ENCODE results near the gene TMEM132D. TPM values are rescaled to one million over a fixed set of nuclear protein-coding genes. Genes with fewer than 3 reads are reported as not detected.

The TMEM132D gene
- polyA plus RNA-seq, 4 donors: 0.10 to 0.21 TPM; not detected in 2

GRCh38 chr12:129298921-129299320, 604.9 kb downstream of the TMEM132D start:
- FAIRE-seq (no peak), DNase-seq (no peak)
- Histone ChIP-seq H3K27me3 (ENCODE audit: control insufficient read depth in 3 of 3, insufficient read depth in 3 of 3, low read length in 3 of 3) (no peaks in the 10 kb centered on the region), H3K4me3 (ENCODE audit: low read depth in 1 of 3, low read length in 3 of 3) (no peak overlapping the region), H3K4me1 (ENCODE audit: control insufficient read depth in 3 of 3, insufficient read depth in 2 of 3, low read depth in 1 of 3, low read length in 2 of 3) (no peaks in the 10 kb centered on the region), H3K27ac (ENCODE audit: low read depth in 1 of 3, low read length in 2 of 3) (no peak overlapping the region), H3K9me3 (ENCODE audit: control insufficient read depth in 2 of 2, insufficient read depth in 1 of 2, low read depth in 1 of 2, low read length in 1 of 2) (peaks cover 0 to 3% of the 10 kb centered on the region in 2 donors), H3K36me3 (ENCODE audit: control insufficient read depth in 3 of 3, insufficient read depth in 2 of 3, low read depth in 1 of 3, low read length in 3 of 3) (no peaks in the 10 kb centered on the region)
- WGBS, 3 donors: 82 to 87% (median 84%) methylated on average over 5 of the region's 5 CpGs

- DNase-seq (no peak), FAIRE-seq (no peak)
- peaks cover 0 to 3% of the 10 kb centered on the region in 2 donors for H3K9me3 ChIP-seq (ENCODE audit: control insufficient read depth in 2 of 2, insufficient read depth in 1 of 2, low read depth in 1 of 2, low read length in 1 of 2)
- no peaks in the 10 kb centered on the region for H3K27me3 ChIP-seq (ENCODE audit: control insufficient read depth in 3 of 3, insufficient read depth in 3 of 3, low read length in 3 of 3)
- no peaks in the 10 kb centered on the region for H3K4me1 ChIP-seq (ENCODE audit: control insufficient read depth in 3 of 3, insufficient read depth in 2 of 3, low read depth in 1 of 3, low read length in 2 of 3)
- no peak overlapping the region for H3K4me3 ChIP-seq (ENCODE audit: low read depth in 1 of 3, low read length in 3 of 3)
- H3K27ac ChIP-seq (ENCODE audit: low read depth in 1 of 3, low read length in 2 of 3): no peak overlapping the region
- no peaks in the 10 kb centered on the region for H3K36me3 ChIP-seq (ENCODE audit: control insufficient read depth in 3 of 3, insufficient read depth in 2 of 3, low read depth in 1 of 3, low read length in 3 of 3)
Observed at GRCh38 chr12:129296671-129297070, 607.2 kb downstream of the TMEM132D start.

- H3K4me3 ChIP-seq (ENCODE audit: low read depth in 1 of 3, low read length in 3 of 3): no peak overlapping the region
- no peak for DNase-seq
- no peak for FAIRE-seq
- no peak overlapping the region for H3K27ac ChIP-seq (ENCODE audit: low read depth in 1 of 3, low read length in 2 of 3)
- WGBS, 3 donors: 93 to 98% (median 95%) methylated on average over 7 of the region's 7 CpGs
- H3K4me1 ChIP-seq (ENCODE audit: control insufficient read depth in 3 of 3, insufficient read depth in 2 of 3, low read depth in 1 of 3, low read length in 2 of 3): no peaks in the 10 kb centered on the region
- no peaks in the 10 kb centered on the region for H3K27me3 ChIP-seq (ENCODE audit: control insufficient read depth in 3 of 3, insufficient read depth in 3 of 3, low read length in 3 of 3)
- peaks cover 0 to 3% of the 10 kb centered on the region in 2 donors for H3K9me3 ChIP-seq (ENCODE audit: control insufficient read depth in 2 of 2, insufficient read depth in 1 of 2, low read depth in 1 of 2, low read length in 1 of 2)
- no peaks in the 10 kb centered on the region for H3K36me3 ChIP-seq (ENCODE audit: control insufficient read depth in 3 of 3, insufficient read depth in 2 of 3, low read depth in 1 of 3, low read length in 3 of 3)
Observed at GRCh38 chr12:129294868-129295267, 609.0 kb downstream of the TMEM132D start.

GRCh38 chr12:129279771-129280170, 624.1 kb downstream of the TMEM132D start:
- no peaks in the 10 kb centered on the region for H3K27me3 ChIP-seq (ENCODE audit: control insufficient read depth in 3 of 3, insufficient read depth in 3 of 3, low read length in 3 of 3)
- no peak overlapping the region for H3K4me3 ChIP-seq (ENCODE audit: low read depth in 1 of 3, low read length in 3 of 3)
- no peak for DNase-seq
- no peak overlapping the region for H3K27ac ChIP-seq (ENCODE audit: low read depth in 1 of 3, low read length in 2 of 3)
- H3K4me1 ChIP-seq (ENCODE audit: control insufficient read depth in 3 of 3, insufficient read depth in 2 of 3, low read depth in 1 of 3, low read length in 2 of 3): no peaks in the 10 kb centered on the region
- H3K36me3 ChIP-seq (ENCODE audit: control insufficient read depth in 3 of 3, insufficient read depth in 2 of 3, low read depth in 1 of 3, low read length in 3 of 3): no peaks in the 10 kb centered on the region
- FAIRE-seq: no peak
- no peaks in the 10 kb centered on the region for H3K9me3 ChIP-seq (ENCODE audit: control insufficient read depth in 2 of 2, insufficient read depth in 1 of 2, low read depth in 1 of 2, low read length in 1 of 2)
- WGBS, 3 donors: 82 to 88% (median 88%) methylated on average over 5 of the region's 5 CpGs

DNA sequence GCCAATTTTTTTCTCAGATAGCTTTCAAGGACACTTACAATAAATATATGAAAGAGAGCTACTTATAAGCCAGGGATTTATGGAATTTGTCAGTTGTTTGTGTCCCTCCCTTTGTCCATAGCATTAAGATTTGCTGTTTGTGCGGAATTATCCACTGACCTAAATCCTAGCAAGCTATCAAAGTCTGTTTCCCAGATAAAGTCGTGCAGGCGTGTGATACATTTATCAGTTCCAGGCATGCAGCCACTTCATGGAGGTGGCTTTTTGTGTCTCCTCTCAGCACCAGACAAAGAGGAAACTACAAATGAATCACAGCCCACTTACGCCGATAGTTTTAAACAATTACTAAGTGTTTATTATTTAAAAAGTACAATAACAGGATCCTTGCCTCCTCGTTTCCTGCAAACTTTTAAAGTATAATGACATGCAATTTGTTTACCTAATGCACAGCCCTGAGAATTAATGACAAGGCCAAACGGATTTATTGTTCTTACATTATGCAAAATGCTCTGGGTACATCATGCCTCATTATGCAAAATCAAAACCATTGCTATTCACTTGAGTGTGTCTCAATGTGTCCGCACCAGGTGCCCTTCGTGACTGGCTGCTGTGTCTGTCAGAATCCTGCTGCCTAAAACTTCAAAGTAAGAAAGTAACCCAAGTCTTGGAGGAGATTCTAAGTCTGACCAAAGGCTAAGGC, 627.3 kb downstream of the TMEM132D start:
- Histone ChIP-seq H3K4me1 (ENCODE audit: control insufficient read depth in 3 of 3, insufficient read depth in 2 of 3, low read depth in 1 of 3, low read length in 2 of 3) (no peaks in the 10 kb centered on the region), H3K4me3 (ENCODE audit: low read depth in 1 of 3, low read length in 3 of 3) (no peak overlapping the region), H3K36me3 (ENCODE audit: control insufficient read depth in 3 of 3, insufficient read depth in 2 of 3, low read depth in 1 of 3, low read length in 3 of 3) (no peaks in the 10 kb centered on the region), H3K9me3 (ENCODE audit: control insufficient read depth in 2 of 2, insufficient read depth in 1 of 2, low read depth in 1 of 2, low read length in 1 of 2) (no peaks in the 10 kb centered on the region), H3K27me3 (ENCODE audit: control insufficient read depth in 3 of 3, insufficient read depth in 3 of 3, low read length in 3 of 3) (no peaks in the 10 kb centered on the region), H3K27ac (ENCODE audit: low read depth in 1 of 3, low read length in 2 of 3) (no peak overlapping the region)
- 10 to 21% (median 17%) methylated on average over 9 of the region's 9 CpGs for WGBS, 3 donors
- DNase-seq: peak in 1 of 2 donors; percentile 37
- no peak for FAIRE-seq

DNA sequence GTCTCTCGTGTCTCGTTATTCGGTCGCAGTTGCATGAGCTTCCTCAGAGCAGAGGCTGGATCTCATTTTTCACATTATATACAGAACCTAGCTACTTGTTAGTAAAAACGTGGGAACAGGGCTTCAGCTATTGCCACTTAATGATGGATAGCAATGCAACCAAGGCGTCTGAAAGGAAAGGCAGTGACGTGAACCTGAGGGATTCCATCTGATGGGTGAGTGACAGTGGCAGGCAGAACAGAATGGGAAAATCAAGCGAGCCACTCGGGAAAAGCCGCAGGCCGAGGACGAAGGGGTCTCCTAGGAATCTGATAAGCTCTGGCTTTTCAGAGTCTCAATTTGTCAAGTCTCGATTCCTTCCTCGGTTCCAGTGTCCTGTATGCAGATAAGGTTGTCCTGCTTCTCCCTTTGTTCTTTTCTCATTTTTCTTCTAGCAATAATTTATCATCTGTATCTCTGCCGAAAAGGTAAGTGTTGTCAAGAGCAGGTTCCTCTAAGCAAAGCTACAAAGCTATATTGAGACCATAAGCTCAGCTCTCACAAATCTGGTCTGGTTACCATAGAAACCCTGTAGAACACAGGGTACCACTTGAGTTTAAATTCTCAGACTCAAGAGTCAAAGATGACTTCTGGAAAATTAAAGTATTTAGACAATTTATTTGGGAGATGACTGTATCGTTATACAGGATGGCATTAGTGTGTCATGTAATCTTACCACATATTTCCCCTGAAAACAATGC, 633.9 kb downstream of the TMEM132D start:
- H3K27ac ChIP-seq (ENCODE audit: low read depth in 1 of 3, low read length in 2 of 3): no peak overlapping the region

DNA sequence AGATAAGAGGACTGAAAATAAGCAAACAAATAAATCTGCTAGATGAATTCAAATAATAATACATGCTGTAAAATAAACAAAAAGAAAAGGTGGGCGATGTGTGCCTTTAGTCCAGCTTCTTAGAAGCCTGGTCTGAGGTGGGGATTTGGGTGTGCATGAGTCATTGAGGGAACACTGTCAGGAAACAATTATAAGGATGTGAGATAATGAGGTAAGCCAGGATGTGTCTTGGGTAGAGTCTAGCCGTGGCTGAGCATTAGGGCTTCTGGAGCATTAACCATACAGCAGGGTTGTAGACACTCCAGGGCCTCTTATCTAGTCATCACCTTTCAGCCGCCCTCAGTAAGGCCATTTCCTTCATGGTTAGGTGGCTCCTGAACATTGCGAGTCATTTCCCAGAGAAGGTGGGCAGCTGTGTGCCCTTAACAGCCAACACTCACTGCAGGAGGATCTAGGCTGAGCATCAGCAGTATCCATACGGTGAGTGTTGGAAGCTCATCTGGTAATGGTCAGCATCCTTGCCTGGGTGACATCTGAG, 645.0 kb downstream of the TMEM132D start:
- WGBS, 3 donors: 80 to 86% (median 81%) methylated on average over 5 of the region's 5 CpGs
- DNase-seq (no peak), FAIRE-seq (no peak)
- H3K36me3 ChIP-seq (ENCODE audit: control insufficient read depth in 3 of 3, insufficient read depth in 2 of 3, low read depth in 1 of 3, low read length in 3 of 3): no peaks in the 10 kb centered on the region
- no peak overlapping the region for H3K27ac ChIP-seq (ENCODE audit: low read depth in 1 of 3, low read length in 2 of 3)
- H3K4me1 ChIP-seq (ENCODE audit: control insufficient read depth in 3 of 3, insufficient read depth in 2 of 3, low read depth in 1 of 3, low read length in 2 of 3): no peaks in the 10 kb centered on the region
- no peak overlapping the region for H3K4me3 ChIP-seq (ENCODE audit: low read depth in 1 of 3, low read length in 3 of 3)
- no peaks in the 10 kb centered on the region for H3K27me3 ChIP-seq (ENCODE audit: control insufficient read depth in 3 of 3, insufficient read depth in 3 of 3, low read length in 3 of 3)
- H3K9me3 ChIP-seq (ENCODE audit: control insufficient read depth in 2 of 2, insufficient read depth in 1 of 2, low read depth in 1 of 2, low read length in 1 of 2): peaks cover 0 to 6% of the 10 kb centered on the region in 2 donors

More for the DNA sequence above, 633.9 kb downstream of the TMEM132D start:
- Histone ChIP-seq H3K4me1 (ENCODE audit: control insufficient read depth in 3 of 3, insufficient read depth in 2 of 3, low read depth in 1 of 3, low read length in 2 of 3) (no peaks in the 10 kb centered on the region), H3K36me3 (ENCODE audit: control insufficient read depth in 3 of 3, insufficient read depth in 2 of 3, low read depth in 1 of 3, low read length in 3 of 3) (no peaks in the 10 kb centered on the region), H3K4me3 (ENCODE audit: low read depth in 1 of 3, low read length in 3 of 3) (no peak overlapping the region), H3K27me3 (ENCODE audit: control insufficient read depth in 3 of 3, insufficient read depth in 3 of 3, low read length in 3 of 3) (no peaks in the 10 kb centered on the region), H3K9me3 (ENCODE audit: control insufficient read depth in 2 of 2, insufficient read depth in 1 of 2, low read depth in 1 of 2, low read length in 1 of 2) (peaks cover 0 to 4% of the 10 kb centered on the region in 2 donors)
- no peak for DNase-seq
- 84 to 89% (median 86%) methylated on average over 16 of the region's 16 CpGs for WGBS, 3 donors
- no peak for FAIRE-seq

DNA sequence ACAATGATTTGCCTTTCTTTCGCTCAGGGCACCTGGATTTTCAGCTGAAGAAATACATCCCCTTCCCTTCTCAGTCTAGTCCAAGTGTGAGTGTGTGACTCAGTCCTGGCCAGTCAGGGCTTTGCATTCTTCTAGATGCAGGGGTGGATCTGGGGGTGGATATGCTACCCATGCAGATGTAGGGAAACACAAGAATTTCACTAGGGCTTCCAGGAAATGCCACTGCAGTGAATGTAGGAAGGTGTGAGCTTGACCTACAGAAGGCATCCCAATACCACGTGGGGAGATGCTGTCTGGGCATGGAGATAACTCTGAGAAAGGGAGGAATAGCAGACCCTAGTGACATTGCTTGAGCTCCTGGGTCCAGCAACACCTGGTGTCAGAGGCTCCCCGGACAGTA, 646.3 kb downstream of the TMEM132D start:
- Histone ChIP-seq H3K4me3 (ENCODE audit: low read depth in 1 of 3, low read length in 3 of 3) (no peak overlapping the region), H3K9me3 (ENCODE audit: control insufficient read depth in 2 of 2, insufficient read depth in 1 of 2, low read depth in 1 of 2, low read length in 1 of 2) (peaks cover 0 to 4% of the 10 kb centered on the region in 2 donors), H3K27me3 (ENCODE audit: control insufficient read depth in 3 of 3, insufficient read depth in 3 of 3, low read length in 3 of 3) (no peaks in the 10 kb centered on the region), H3K27ac (ENCODE audit: low read depth in 1 of 3, low read length in 2 of 3) (no peak overlapping the region), H3K36me3 (ENCODE audit: control insufficient read depth in 3 of 3, insufficient read depth in 2 of 3, low read depth in 1 of 3, low read length in 3 of 3) (no peaks in the 10 kb centered on the region), H3K4me1 (ENCODE audit: control insufficient read depth in 3 of 3, insufficient read depth in 2 of 3, low read depth in 1 of 3, low read length in 2 of 3) (no peaks in the 10 kb centered on the region)
- FAIRE-seq (no peak), DNase-seq (no peak)
- 75 to 86% (median 78%) methylated on average over 3 of the region's 3 CpGs for WGBS, 3 donors
